T-helper 9 cell (primary cell): ENCODE results near the gene SLC38A3.

Experiments
- DNase-seq: peaks from one replicate; pipeline ENCODE4 v3.0.0-alpha.2; 2020

SLC38A3 gene

GRCh38 chr3:50269460-50269859 lies 64.4 kb downstream of the SLC38A3 start:
- no peak for DNase-seq

- DNase-seq: no peak
Measured at GRCh38 chr3:50269977-50270413, 64.9 kb downstream of the SLC38A3 start.

GRCh38 chr3:50270422-50271224 lies 65.6 kb downstream of the SLC38A3 start:
- no peak for DNase-seq
